Effector memory CD4-positive, alpha-beta T cell (primary cell): ENCODE results near the gene MVD.
A peak's percentile ranks its signal among the peaks of the same experiment; 100 is the strongest.

Experiments
- DNase-seq, 3 donors: peaks; one replicate each; pipeline ENCODE4 v3.0.0-alpha.2; 2020
- H3K27ac ChIP-seq: 2 replicates; pipeline ENCODE4 v1.7.0; 2013; ENCODE audit warnings: mild to moderate bottlenecking, low read length, moderate library complexity; ENCODE audit not compliant: insufficient read depth, poor library complexity, severe bottlenecking
- H3K27me3 ChIP-seq: replicated peaks from 2 replicates; pipeline ENCODE4 v1.7.0; 2013; ENCODE audit warnings: mild to moderate bottlenecking, low read length; ENCODE audit not compliant: insufficient read depth, control insufficient read depth, poor library complexity, severe bottlenecking
- H3K36me3 ChIP-seq: 2 replicates; pipeline ENCODE4 v1.7.0; 2013; ENCODE audit warnings: mild to moderate bottlenecking, low read length, moderate library complexity; ENCODE audit not compliant: control insufficient read depth, insufficient read depth
- H3K4me1 ChIP-seq: 2 replicates; pipeline ENCODE4 v1.7.0; 2013; ENCODE audit warnings: low read length, mild to moderate bottlenecking; ENCODE audit not compliant: control insufficient read depth, insufficient read depth, poor library complexity, severe bottlenecking
- H3K4me3 ChIP-seq: 2 replicates; pipeline ENCODE4 v1.7.0; 2013; ENCODE audit warnings: low read length, low read depth, mild to moderate bottlenecking; ENCODE audit not compliant: insufficient read depth, poor library complexity, severe bottlenecking
- H3K9me3 ChIP-seq: 2 replicates; pipeline ENCODE4 v1.7.0; 2013; ENCODE audit warnings: mild to moderate bottlenecking, low read length, moderate library complexity; ENCODE audit not compliant: control insufficient read depth

The MVD gene

GRCh38 chr16:88703486-88704309 is 40.8 kb upstream of the MVD start:
- Histone ChIP-seq H3K9me3 (no peaks in the 10 kb centered on the region), H3K36me3 (peaks cover 15% of the 10 kb centered on the region), H3K27ac (peak overlapping the region; percentile 88), H3K4me3 (peak overlapping the region; percentile 80), H3K27me3 (no peaks in the 10 kb centered on the region), H3K4me1 (peaks cover 74% of the 10 kb centered on the region)
- peak; percentile 63 to 70 (median 65) for DNase-seq

- H3K4me1 ChIP-seq = peaks cover 84% of the 10 kb centered on the region
These were observed 39.7 kb upstream of the MVD start for GRCh38 chr16:88702371-88703210.

GRCh38 chr16:88701581-88702370 is 38.9 kb upstream of the MVD start:
- peaks cover 81% of the 10 kb centered on the region for H3K4me1 ChIP-seq
- no peaks in the 10 kb centered on the region for H3K27me3 ChIP-seq
- H3K36me3 ChIP-seq = peaks cover 34% of the 10 kb centered on the region
- H3K9me3 ChIP-seq = no peaks in the 10 kb centered on the region
- H3K4me3 ChIP-seq = peak overlapping the region; percentile 80
- no peak for DNase-seq
- peak overlapping the region; percentile 88 for H3K27ac ChIP-seq

More at GRCh38 chr16:88702371-88703210, 39.7 kb upstream of the MVD start:
- Histone ChIP-seq H3K4me3 (peak overlapping the region; percentile 80), H3K27me3 (no peaks in the 10 kb centered on the region), H3K9me3 (no peaks in the 10 kb centered on the region), H3K36me3 (peaks cover 26% of the 10 kb centered on the region), H3K27ac (peak overlapping the region; percentile 88)
- DNase-seq = no peak

GRCh38 chr16:88700636-88701482 is 38.0 kb upstream of the MVD start:
- Histone ChIP-seq H3K27me3 (no peaks in the 10 kb centered on the region), H3K4me1 (peaks cover 78% of the 10 kb centered on the region), H3K27ac (peak overlapping the region; percentile 88), H3K4me3 (peak overlapping the region; percentile 80), H3K36me3 (peaks cover 43% of the 10 kb centered on the region), H3K9me3 (no peaks in the 10 kb centered on the region)
- DNase-seq = peak; percentile 95 to 96 (median 96)

GRCh38 chr16:88700322-88700635 is 37.4 kb upstream of the MVD start:
- DNase-seq = no peak
- Histone ChIP-seq H3K27ac (peak overlapping the region; percentile 88), H3K4me1 (peaks cover 78% of the 10 kb centered on the region), H3K36me3 (peaks cover 47% of the 10 kb centered on the region), H3K27me3 (no peaks in the 10 kb centered on the region), H3K4me3 (peak overlapping the region; percentile 80), H3K9me3 (no peaks in the 10 kb centered on the region)

GRCh38 chr16:88699180-88699579 is 36.3 kb upstream of the MVD start:
- Histone ChIP-seq H3K27ac (peak overlapping the region; percentile 88), H3K9me3 (no peaks in the 10 kb centered on the region), H3K36me3 (peaks cover 51% of the 10 kb centered on the region), H3K27me3 (no peaks in the 10 kb centered on the region), H3K4me1 (peaks cover 74% of the 10 kb centered on the region), H3K4me3 (no peak overlapping the region)
- DNase-seq = no peak

- peaks cover 74% of the 10 kb centered on the region for H3K4me1 ChIP-seq
- DNase-seq = no peak
- H3K27me3 ChIP-seq = no peaks in the 10 kb centered on the region
- H3K4me3 ChIP-seq = no peak overlapping the region
- peak overlapping the region; percentile 88 for H3K27ac ChIP-seq
- no peaks in the 10 kb centered on the region for H3K9me3 ChIP-seq
- H3K36me3 ChIP-seq = peaks cover 51% of the 10 kb centered on the region
These were observed 35.8 kb upstream of the MVD start for GRCh38 chr16:88698646-88699045.

- H3K27ac ChIP-seq = peak overlapping the region; percentile 30
- H3K36me3 ChIP-seq = peaks cover 51% of the 10 kb centered on the region
These were observed 35.1 kb upstream of the MVD start for GRCh38 chr16:88697831-88698615.

More at GRCh38 chr16:88697831-88698615, 35.1 kb upstream of the MVD start:
- DNase-seq = no peak
- Histone ChIP-seq H3K4me1 (peaks cover 75% of the 10 kb centered on the region), H3K9me3 (no peaks in the 10 kb centered on the region), H3K4me3 (no peak overlapping the region), H3K27me3 (no peaks in the 10 kb centered on the region)
